Right renal cortex interstitium (tissue), 3 donors: ENCODE data around the gene SLC2A3. TPM values are rescaled to one million over a fixed set of nuclear protein-coding genes. Genes with fewer than 3 reads are reported as not detected.
"Not testable (repeated sequence)": the region's sequence is repeated elsewhere in the genome, so short reads cannot be mapped to it uniquely, and the experiment has no call there.

Source experiments
- DNase-seq, 3 donors: peaks; one replicate each; pipeline ENCODE4 v3.0.0-alpha.2; 2013; ENCODE audit warnings: low read depth in 3 of 3, low spot score in 2 of 3
- polyA plus RNA-seq, 3 donors: library from polyadenylated mRNA; unstranded; fragments of 120-200 nt; gene quantifications; one replicate each; pipeline ENCODE4 v1.2.1, GENCODE V29; 2013; ENCODE audit not compliant: insufficient read length in 3 of 3

The SLC2A3 gene
- polyA plus RNA-seq, 3 donors, result 13.5 to 17.8 (median 17.8) TPM

GRCh38 chr12:7917392-7918267 lies 18.4 kb downstream of the SLC2A3 start:
- DNase-seq, result no peak

GRCh38 chr12:7916936-7917335 lies 19.1 kb downstream of the SLC2A3 start:
- no peak for DNase-seq

GRCh38 chr12:7915661-7916403 lies 20.2 kb downstream of the SLC2A3 start:
- DNase-seq, result no peak

GRCh38 chr12:7910106-7910505 lies 25.9 kb downstream of the SLC2A3 start:
- DNase-seq, result not testable (repeated sequence)

- DNase-seq, result no peak
Observed at GRCh38 chr12:7907009-7907408, 29.0 kb downstream of the SLC2A3 start.

GRCh38 chr12:7906303-7906702 lies 29.7 kb downstream of the SLC2A3 start:
- DNase-seq, result not testable (repeated sequence)

- peak in 1 of 3 donors; percentile 40 for DNase-seq
Observed at GRCh38 chr12:7905600-7906125, 30.3 kb downstream of the SLC2A3 start.

- DNase-seq, result peak in 1 of 3 donors; percentile 56
Observed at GRCh38 chr12:7905071-7905470, 30.9 kb downstream of the SLC2A3 start.

- DNase-seq, result not testable (repeated sequence)
Observed at GRCh38 chr12:7902416-7902815, 33.6 kb downstream of the SLC2A3 start.

GRCh38 chr12:7899755-7900154 lies 36.2 kb downstream of the SLC2A3 start:
- no peak for DNase-seq

GRCh38 chr12:7896726-7897125 lies 39.3 kb downstream of the SLC2A3 start:
- not testable (repeated sequence) for DNase-seq

- no peak for DNase-seq
Observed at GRCh38 chr12:7892186-7892980, 43.6 kb downstream of the SLC2A3 start.

GRCh38 chr12:7884689-7885088 lies 51.3 kb downstream of the SLC2A3 start:
- DNase-seq, result no peak

- not testable (repeated sequence) for DNase-seq
Observed at GRCh38 chr12:7881736-7882120, 54.3 kb downstream of the SLC2A3 start.

- not testable (repeated sequence) for DNase-seq
Observed at GRCh38 chr12:7880952-7881735, 54.8 kb downstream of the SLC2A3 start.

GRCh38 chr12:7879246-7879645 lies 56.7 kb downstream of the SLC2A3 start:
- DNase-seq, result no peak

GRCh38 chr12:7877420-7877819 lies 58.6 kb downstream of the SLC2A3 start:
- no peak for DNase-seq

- no peak for DNase-seq
Observed at GRCh38 chr12:7872566-7873319, 63.2 kb downstream of the SLC2A3 start, which contains the start of gene SLC2A14. SLC2A14 (minus strand) TSS chr12:7872915; CDS start chr12:7869880, 3,035 bp downstream.

- no peak for DNase-seq
Observed at GRCh38 chr12:7870335-7870734, 65.7 kb downstream of the SLC2A3 start.
